Body of pancreas (tissue), 4 donors: ENCODE results near the gene RNF17. TPM values are rescaled to one million over a fixed set of nuclear protein-coding genes. Genes with fewer than 3 reads are reported as not detected.

ENCODE experiments used
- ATAC-seq: fragments of 150-250 bp; one replicate; pipeline ENCODE4 v1.9.1; 2016
- DNase-seq, 4 donors: peaks; one replicate each; pipeline ENCODE4 v3.0.0-alpha.2; 2019
- H3K27ac ChIP-seq, 4 donors: fragments of 200-600 bp; sonication (generic); 1 replicate in 3 of 4; 2 replicates in 1 of 4; pipeline versions ENCODE4 v1.5.1 to v1.6.1; 2016 to 2019; ENCODE audit warnings: mild to moderate bottlenecking in 1 of 4, mixed read lengths in 1 of 4, moderate library complexity in 1 of 4
- H3K27me3 ChIP-seq, 2 donors: fragments of 200-600 bp; sonication (generic); one replicate each; pipeline ENCODE4 v1.6.0; 2016; ENCODE audit warnings: mild to moderate bottlenecking in 1 of 2
- H3K36me3 ChIP-seq, 2 donors: fragments of 200-600 bp; sonication (generic); replicated peaks in 1 of 2; 2 replicates each; pipeline ENCODE4 v1.5.1; 2016; ENCODE audit warnings: low read depth in 2 of 2; ENCODE audit not compliant: insufficient read depth in 1 of 2
- H3K4me1 ChIP-seq: fragments of 200-600 bp; sonication (generic); one replicate; pipeline ENCODE4 v1.6.0; 2016
- H3K4me3 ChIP-seq, 2 donors: fragments of 200-600 bp; sonication (generic); 1 replicate in 1 of 2; 2 replicates in 1 of 2; pipeline ENCODE4 v1.5.1; 2016 to 2019
- H3K9me3 ChIP-seq, 3 donors: fragments of 200-600 bp; sonication (generic); 1 replicate in 2 of 3; 2 replicates in 1 of 3; pipeline ENCODE4 v1.5.1; 2016
- CTCF ChIP-seq, 7 experiments: fragments of 450-650 bp in 4 of 7; fragments of 200-600 bp in 3 of 7; sonication (generic) in 3 of 7; IDR thresholded peaks; one replicate each; pipeline ENCODE4 v1.5.1; 2016 to 2019; ENCODE audit warnings: antibody characterized with exemption in 7 of 7
- POLR2A ChIP-seq, 3 donors: fragments of 450-650 bp; IDR thresholded peaks; one replicate each; pipeline ENCODE4 v1.6.1; 2016; ENCODE audit warnings: antibody characterized with exemption in 3 of 3, mild to moderate bottlenecking in 2 of 3
- WGBS, 2 donors: methylation state at CpG; one replicate each; pipeline ENCODE4 v1.1.5; 2017; 5-methylcytosine and 5-hydroxymethylcytosine counted together
- intact Hi-C: fragments of 100-400 bp; cut with DNase I; formaldehyde crosslinking; loops from one replicate; pipeline ENCODE4 v1.15.1; 2023
- total RNA-seq, 2 donors: library from RNA; depleted of rRNA; stranded (reverse); fragments of >200 nt; gene quantifications; one replicate each; pipeline ENCODE4 v1.1.0, GENCODE V29; 2016

Gene RNF17
- total RNA-seq, 2 donors from 2014 or later = 1.6 TPM; not detected in 1

DNA sequence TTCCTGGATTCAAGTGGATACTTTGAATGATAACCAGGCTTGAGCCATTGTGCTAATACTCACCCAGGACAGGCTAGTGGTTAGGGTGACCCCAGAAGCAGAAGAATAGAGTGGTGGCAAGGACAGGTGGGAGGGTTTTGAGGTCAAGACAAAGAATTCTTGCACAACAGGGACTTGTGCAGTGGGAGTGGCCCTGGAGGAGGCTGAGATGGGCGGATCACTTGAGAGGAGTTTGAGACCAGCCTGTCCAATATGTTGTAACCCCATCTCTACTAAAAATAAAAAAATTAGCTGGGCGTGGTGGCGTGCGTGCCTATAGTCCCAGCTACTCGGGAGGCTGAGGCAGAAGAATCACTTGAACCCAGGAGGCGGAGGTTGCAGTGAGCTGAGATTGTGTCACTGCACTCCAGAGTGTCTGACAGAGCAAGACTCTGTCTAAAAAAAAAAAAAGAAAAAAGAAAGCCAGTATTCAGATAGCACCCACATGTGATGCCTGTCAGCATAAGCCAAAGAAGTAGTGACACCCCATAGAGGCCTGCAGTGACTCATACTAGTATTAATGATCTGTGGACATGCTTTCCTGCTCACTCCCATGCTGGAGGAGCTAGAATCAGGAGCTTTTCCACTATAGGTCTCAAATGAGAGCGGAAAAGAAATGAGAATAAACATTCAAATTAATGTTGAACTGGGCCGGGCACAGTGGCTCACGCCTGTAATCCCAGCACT lies 78.7 kb downstream of the RNF17 start:
- DNase-seq (no peak), ATAC-seq (no peak)
- H3K27ac ChIP-seq = no peak overlapping the region
- no peaks in the 10 kb centered on the region for H3K27me3 ChIP-seq
- no peaks in the 10 kb centered on the region for H3K9me3 ChIP-seq
- TF ChIP-seq POLR2A (IDR thresholded peaks at IDR 0.05) = no peak
- TF ChIP-seq CTCF (IDR thresholded peaks at IDR 0.05) = no peak
- no peak overlapping the region for H3K4me3 ChIP-seq
- intact Hi-C loops = no loop called here
- no peaks in the 10 kb centered on the region for H3K36me3 ChIP-seq
- no peaks in the 10 kb centered on the region for H3K4me1 ChIP-seq
- 76 to 79% methylated on average over 9 of the region's 9 CpGs for WGBS, 2 donors

GRCh38 chr13:24851546-24851945 lies 87.6 kb downstream of the RNF17 start:
- H3K27me3 ChIP-seq = no peaks in the 10 kb centered on the region
- no peak overlapping the region for H3K27ac ChIP-seq
- H3K4me3 ChIP-seq = no peak overlapping the region
- H3K4me1 ChIP-seq = no peaks in the 10 kb centered on the region
- intact Hi-C loops = no loop called here
- DNase-seq (no peak), ATAC-seq (no peak)
- TF ChIP-seq POLR2A (IDR thresholded peaks at IDR 0.05) = no peak
- TF ChIP-seq CTCF (IDR thresholded peaks at IDR 0.05) = no peak
- 25 to 43% methylated on average over 1 of the region's 1 CpG for WGBS, 2 donors
- H3K36me3 ChIP-seq = no peaks in the 10 kb centered on the region
- no peaks in the 10 kb centered on the region for H3K9me3 ChIP-seq

DNA sequence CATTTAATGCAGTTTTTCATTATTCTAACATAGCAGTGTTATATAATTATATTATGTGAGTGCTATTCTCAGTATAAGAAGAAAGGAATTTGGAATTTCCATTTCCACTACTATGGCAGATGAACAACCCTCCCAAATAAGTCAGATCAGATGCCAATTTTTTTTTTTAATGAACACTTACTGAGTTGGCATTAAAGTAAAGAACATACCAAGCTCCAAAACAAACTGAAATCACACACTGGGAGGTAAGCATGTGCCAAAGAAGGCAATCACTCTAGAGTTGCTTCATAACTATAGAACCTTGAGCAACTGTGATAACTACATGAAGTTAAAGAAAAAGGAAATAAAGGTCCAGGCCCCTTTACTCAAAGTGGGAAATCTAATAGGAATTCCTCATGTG lies 90.3 kb downstream of the RNF17 start:
- Histone ChIP-seq H3K27ac (no peak overlapping the region), H3K9me3 (no peaks in the 10 kb centered on the region), H3K4me1 (no peaks in the 10 kb centered on the region), H3K4me3 (no peak overlapping the region), H3K27me3 (no peaks in the 10 kb centered on the region), H3K36me3 (no peaks in the 10 kb centered on the region)
- TF ChIP-seq CTCF (IDR thresholded peaks at IDR 0.05) = no peak
- no peak for TF ChIP-seq POLR2A (IDR thresholded peaks at IDR 0.05)
- intact Hi-C loops = no loop called here
- no peak for DNase-seq
- ATAC-seq = no peak

- Histone ChIP-seq H3K36me3 (no peaks in the 10 kb centered on the region), H3K9me3 (no peaks in the 10 kb centered on the region), H3K4me3 (no peak overlapping the region), H3K27me3 (no peaks in the 10 kb centered on the region), H3K4me1 (no peaks in the 10 kb centered on the region), H3K27ac (no peak overlapping the region)
- no peak for TF ChIP-seq CTCF (IDR thresholded peaks at IDR 0.05)
- TF ChIP-seq POLR2A (IDR thresholded peaks at IDR 0.05) = no peak
- WGBS, 2 donors = 69 to 73% methylated on average over 5 of the region's 5 CpGs
- DNase-seq = no peak
- intact Hi-C loops = no loop called here
- no peak for ATAC-seq
Observed at GRCh38 chr13:24858953-24859352, 95.0 kb downstream of the RNF17 start.

DNA sequence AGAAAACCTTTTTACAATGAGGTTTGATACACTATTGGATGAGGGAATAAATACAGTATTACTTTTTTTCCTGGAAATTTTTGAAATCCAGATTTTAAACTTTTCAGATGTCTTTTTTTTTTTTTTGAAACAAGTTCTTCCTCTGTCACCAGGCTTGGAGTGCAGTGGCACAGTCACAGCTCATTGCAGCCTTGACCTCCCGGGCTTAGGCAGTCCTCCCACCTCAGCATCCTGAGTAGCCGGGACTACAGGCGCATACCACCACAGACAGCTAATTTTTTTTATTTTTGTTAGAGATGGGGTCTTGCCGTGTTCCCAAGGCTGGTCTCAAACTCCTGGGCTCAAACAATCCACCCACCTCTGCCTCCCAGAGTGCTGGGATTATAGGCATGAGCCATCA lies 96.8 kb downstream of the RNF17 start:
- no peak overlapping the region for H3K4me3 ChIP-seq
- H3K9me3 ChIP-seq = no peaks in the 10 kb centered on the region
- no peaks in the 10 kb centered on the region for H3K4me1 ChIP-seq
- DNase-seq (no peak), ATAC-seq (no peak)
- no peaks in the 10 kb centered on the region for H3K36me3 ChIP-seq
- no peak overlapping the region for H3K27ac ChIP-seq
- intact Hi-C loops = no loop called here
- 70% methylated on average over 4 of the region's 4 CpGs for WGBS, 2 donors
- H3K27me3 ChIP-seq = no peaks in the 10 kb centered on the region
- TF ChIP-seq POLR2A (IDR thresholded peaks at IDR 0.05) = no peak
- TF ChIP-seq CTCF (IDR thresholded peaks at IDR 0.05) = no peak
